B cell (primary cell): Measurements from ENCODE around the gene AGAP1. TPM values are rescaled to one million over a fixed set of nuclear protein-coding genes. Genes with fewer than 3 reads are reported as not detected.

Experiments used
- ATAC-seq: fragments of 200-7000 bp; cut with Tn5 transposase; one replicate; pipeline ENCODE4 v1.10.0; 2021; ENCODE audit warnings: low read depth, mild to moderate bottlenecking, moderate number of reproducible peaks, moderate library complexity
- CTCF ChIA-PET: fragments of 350-600 bp; sonication (Branson Sonifier 250); formaldehyde crosslinking; loops from one replicate; lab custom pipeline; 2021; ENCODE audit warnings: antibody characterized with exemption, inconsistent platforms; lab: Charles Lee
- POLR2A ChIA-PET: fragments of 350-600 bp; sonication (Branson Sonifier 250); formaldehyde crosslinking; loops from one replicate; lab custom pipeline; 2021; ENCODE audit warnings: antibody characterized with exemption; lab: Charles Lee
- DNase-seq: peaks from one replicate; pipeline ENCODE4 v3.0.0; 2013
- H2AFZ ChIP-seq: 2 replicates; pipeline ENCODE4 v1.6.1; 2012; ENCODE audit warnings: mild to moderate bottlenecking, low read depth, low read length; ENCODE audit not compliant: insufficient read depth, poor library complexity, severe bottlenecking
- H3K27ac ChIP-seq, 2 donors: 1 replicate in 1 of 2; 2 replicates in 1 of 2; pipeline ENCODE4 v1.5.1; 2012 to 2013; ENCODE audit warnings: low read length in 2 of 2, mild to moderate bottlenecking in 2 of 2, moderate library complexity in 1 of 2
- H3K27me3 ChIP-seq, 4 experiments: fragments of 200-600 bp in 1 of 4; sonication (generic) in 1 of 4; replicated peaks in 1 of 4; 1 replicate in 2 of 4; 2 replicates in 2 of 4; pipeline versions ENCODE4 v1.6.1 to v1.7.0; 2013 to 2016; ENCODE audit warnings: low read length in 3 of 4, mild to moderate bottlenecking in 2 of 4, mixed read lengths in 1 of 4, moderate library complexity in 1 of 4; ENCODE audit not compliant: insufficient read depth in 4 of 4, control insufficient read depth in 3 of 4; ENCODE audit errors: control extremely low read depth in 1 of 4
- H3K36me3 ChIP-seq, 2 experiments: replicated peaks in 1 of 2; 1 replicate in 1 of 2; 2 replicates in 1 of 2; pipeline versions ENCODE4 v1.6.1 to v1.7.1; 2013; ENCODE audit warnings: low read length in 1 of 2; ENCODE audit not compliant: insufficient read depth in 2 of 2, control insufficient read depth in 1 of 2; ENCODE audit errors: control extremely low read depth in 1 of 2, extremely low read depth in 1 of 2
- H3K4me1 ChIP-seq, 2 donors: fragments of 200-600 bp in 1 of 2; sonication (generic) in 1 of 2; 1 replicate in 1 of 2; 2 replicates in 1 of 2; pipeline versions ENCODE4 v1.5.1 to v1.6.1; 2013 to 2017; ENCODE audit warnings: low read length in 2 of 2; ENCODE audit not compliant: control insufficient read depth in 2 of 2, insufficient read depth in 2 of 2
- H3K4me2 ChIP-seq: replicated peaks from 2 replicates; pipeline ENCODE3; 2012; ENCODE audit warnings: mild to moderate bottlenecking, low read depth, low read length; ENCODE audit not compliant: poor library complexity, severe bottlenecking
- H3K4me3 ChIP-seq, 5 experiments: fragments of 200-600 bp in 1 of 5; sonication (generic) in 1 of 5; 1 replicate in 3 of 5; 2 replicates in 2 of 5; pipeline versions ENCODE4 v1.5.1 to v1.7.0; 2011 to 2016; ENCODE audit warnings: low read length in 4 of 5, mild to moderate bottlenecking in 4 of 5, low read depth in 2 of 5, control low read depth in 1 of 5, moderate library complexity in 1 of 5; ENCODE audit not compliant: insufficient read depth in 1 of 5; ENCODE audit errors: control extremely low read depth in 1 of 5, extremely low read depth in 1 of 5
- H3K79me2 ChIP-seq: fragments of 200-600 bp; sonication (generic); one replicate; pipeline ENCODE4 v1.6.0; 2016; ENCODE audit warnings: low read length; ENCODE audit not compliant: control insufficient read depth, insufficient read depth
- H3K9ac ChIP-seq: fragments of 200-600 bp; sonication (generic); 2 replicates; pipeline ENCODE4 v1.6.1; 2017; ENCODE audit warnings: mild to moderate bottlenecking, low read length, moderate library complexity
- H3K9me3 ChIP-seq, 3 donors: one replicate each; pipeline versions ENCODE4 v1.6.1 to v1.7.1; 2013; ENCODE audit warnings: low read length in 2 of 3; ENCODE audit not compliant: control insufficient read depth in 2 of 3, insufficient read depth in 1 of 3; ENCODE audit errors: control extremely low read depth in 1 of 3
- H4K20me1 ChIP-seq: 2 replicates; pipeline ENCODE4 v1.6.0; 2012; ENCODE audit warnings: mild to moderate bottlenecking, low read length; ENCODE audit not compliant: insufficient read depth, control insufficient read depth, poor library complexity, severe bottlenecking
- H3K27ac Mint-ChIP-seq: one replicate; pipeline ENCODE4 v1.8.0; 2021; ENCODE audit warnings: mixed read lengths
- H3K27me3 Mint-ChIP-seq: one replicate; pipeline ENCODE4 v1.8.0; 2021; ENCODE audit warnings: mixed read lengths
- H3K4me1 Mint-ChIP-seq: one replicate; pipeline ENCODE4 v1.8.0; 2021; ENCODE audit warnings: mixed read lengths
- H3K4me3 Mint-ChIP-seq: one replicate; pipeline ENCODE4 v1.8.0; 2021; ENCODE audit warnings: mixed read lengths
- H3K9me3 Mint-ChIP-seq: one replicate; pipeline ENCODE4 v1.8.0; 2022; ENCODE audit warnings: mixed read lengths; ENCODE audit not compliant: insufficient read depth
- EZH2 ChIP-seq: IDR thresholded peaks from 2 replicates; pipeline ENCODE4 v1.6.1; 2012; ENCODE audit warnings: borderline replicate concordance, low read depth, mild to moderate bottlenecking, moderate library complexity, low read length; ENCODE audit not compliant: insufficient read depth, poor library complexity, severe bottlenecking
- WGBS: methylation state at CpG from one replicate; pipeline ENCODE4 v1.1.5; 2013; ENCODE audit warnings: missing lambda C conversion rate; ENCODE audit not compliant: insufficient coverage; 5-methylcytosine and 5-hydroxymethylcytosine counted together
- intact Hi-C: fragments of 100-400 bp; cut with micrococcal nuclease; formaldehyde crosslinking; loops from one replicate; pipeline ENCODE4 v1.10.0; 2022
- polyA plus RNA-seq: library from polyadenylated mRNA; depleted of rRNA; stranded (reverse); fragments of >200 nt; gene quantifications from 2 replicates; pipeline ENCODE4 v1.2.3, GENCODE V29; 2012
- total RNA-seq, 2 donors: library from RNA; stranded (reverse); fragments of 120-200 nt in 1 of 2; gene quantifications; 1 replicate in 1 of 2; 2 replicates in 1 of 2; pipeline versions ENCODE4 v1.2.3 to v1.2.4, GENCODE V29; 2013 to 2022
- TF ChIP-seq, protein P1 (sequence below): fragments of 200-600 bp; IDR thresholded peaks from one replicate; pipeline ENCODE4 v1.8.0; 2022; ENCODE audit warnings: antibody characterized with exemption, mild to moderate bottlenecking

The AGAP1 gene
- total and polyA plus RNA-seq, 2 donors (not counting 1 experiment from before 2014, with no cell fraction given): 0.01 TPM; not detected in 1

DNA sequence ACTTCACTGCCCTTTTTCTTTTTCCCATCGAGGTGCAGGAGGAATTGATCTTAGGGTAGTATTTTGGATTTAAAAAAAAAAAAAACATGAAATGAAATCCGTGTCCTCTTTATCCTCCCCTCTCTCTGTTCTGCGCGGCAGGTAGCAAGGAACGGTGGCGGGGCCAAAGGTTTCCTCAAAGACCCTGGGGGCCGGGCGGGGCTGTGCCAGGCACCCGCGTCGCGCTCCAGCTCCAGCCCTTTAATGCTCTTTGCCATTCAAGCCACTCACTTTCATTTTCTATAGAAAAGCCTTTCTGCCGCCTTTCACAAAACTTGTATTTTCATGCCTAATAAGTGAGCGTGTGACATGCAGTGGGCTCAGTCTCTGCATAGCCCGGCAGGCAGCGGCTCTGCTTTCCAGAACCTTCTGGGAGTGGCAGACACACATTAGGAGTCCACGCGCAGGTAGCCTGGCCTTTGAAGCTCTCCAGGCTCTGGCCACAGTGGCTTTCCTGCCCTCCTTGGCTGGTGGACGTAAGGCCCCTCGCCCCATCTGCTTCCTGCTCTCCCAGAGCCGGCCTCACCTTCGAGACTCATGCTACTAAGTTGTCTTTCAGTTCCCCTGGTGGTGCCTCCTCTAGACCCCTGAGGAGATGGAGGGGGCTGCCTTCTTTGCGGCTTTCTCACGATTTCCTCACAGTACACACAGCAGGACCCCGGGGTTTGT, 41.7 kb downstream of the AGAP1 start:
- no peaks in the 10 kb centered on the region for H3K9me3 Mint-ChIP-seq
- H3K79me2 ChIP-seq: no peaks in the 10 kb centered on the region
- H3K27me3 ChIP-seq: no peaks in the 10 kb centered on the region
- H3K27ac Mint-ChIP-seq: no peak overlapping the region
- no peak overlapping the region for H3K4me2 ChIP-seq
- intact Hi-C loops: no loop called here
- no peak overlapping the region for H3K9ac ChIP-seq
- H3K36me3 ChIP-seq: no peaks in the 10 kb centered on the region
- no peaks in the 10 kb centered on the region for H3K4me1 ChIP-seq
- no peak overlapping the region for H3K4me3 Mint-ChIP-seq
- no peaks in the 10 kb centered on the region for H3K4me1 Mint-ChIP-seq
- TF ChIP-seq, protein P1, sequence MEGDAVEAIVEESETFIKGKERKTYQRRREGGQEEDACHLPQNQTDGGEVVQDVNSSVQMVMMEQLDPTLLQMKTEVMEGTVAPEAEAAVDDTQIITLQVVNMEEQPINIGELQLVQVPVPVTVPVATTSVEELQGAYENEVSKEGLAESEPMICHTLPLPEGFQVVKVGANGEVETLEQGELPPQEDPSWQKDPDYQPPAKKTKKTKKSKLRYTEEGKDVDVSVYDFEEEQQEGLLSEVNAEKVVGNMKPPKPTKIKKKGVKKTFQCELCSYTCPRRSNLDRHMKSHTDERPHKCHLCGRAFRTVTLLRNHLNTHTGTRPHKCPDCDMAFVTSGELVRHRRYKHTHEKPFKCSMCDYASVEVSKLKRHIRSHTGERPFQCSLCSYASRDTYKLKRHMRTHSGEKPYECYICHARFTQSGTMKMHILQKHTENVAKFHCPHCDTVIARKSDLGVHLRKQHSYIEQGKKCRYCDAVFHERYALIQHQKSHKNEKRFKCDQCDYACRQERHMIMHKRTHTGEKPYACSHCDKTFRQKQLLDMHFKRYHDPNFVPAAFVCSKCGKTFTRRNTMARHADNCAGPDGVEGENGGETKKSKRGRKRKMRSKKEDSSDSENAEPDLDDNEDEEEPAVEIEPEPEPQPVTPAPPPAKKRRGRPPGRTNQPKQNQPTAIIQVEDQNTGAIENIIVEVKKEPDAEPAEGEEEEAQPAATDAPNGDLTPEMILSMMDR: no peak
- no peak for TF ChIP-seq EZH2
- ChIA-PET CTCF (no interaction called here), POLR2A (no interaction called here)
- 92% methylated on average over 19 of the region's 25 CpGs for WGBS
- H3K4me3 ChIP-seq: no peak overlapping the region
- H4K20me1 ChIP-seq: no peaks in the 10 kb centered on the region
- H3K27me3 Mint-ChIP-seq: peaks cover 3% of the 10 kb centered on the region
- no peak for DNase-seq
- H2AFZ ChIP-seq: no peak overlapping the region
- H3K9me3 ChIP-seq: no peaks in the 10 kb centered on the region
- H3K27ac ChIP-seq: no peak overlapping the region
- ATAC-seq: no peak

DNA sequence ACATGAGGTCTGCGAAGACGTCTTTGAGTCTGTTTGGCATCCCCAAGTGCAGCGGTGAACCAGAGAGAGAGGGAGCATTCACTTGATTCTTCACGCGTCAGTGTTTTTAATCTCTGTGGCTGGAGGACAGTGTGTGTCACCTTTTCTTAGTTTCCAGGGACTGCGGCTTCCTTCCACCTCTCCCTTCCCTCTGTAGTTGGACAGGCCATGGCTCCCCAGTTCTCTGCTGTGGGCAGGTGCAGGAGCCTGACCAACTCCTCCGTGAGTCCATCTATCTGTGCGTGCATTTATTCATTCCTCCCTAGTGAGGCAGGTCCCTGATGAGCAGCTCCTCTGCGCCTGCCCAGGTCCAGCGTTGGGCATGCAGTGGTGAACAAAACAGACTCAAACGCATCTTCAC, 42.9 kb downstream of the AGAP1 start:
- Histone ChIP-seq H3K9ac (no peak overlapping the region), H2AFZ (no peak overlapping the region), H3K9me3 (no peaks in the 10 kb centered on the region), H4K20me1 (no peaks in the 10 kb centered on the region), H3K27me3 (no peaks in the 10 kb centered on the region), H3K4me1 (no peaks in the 10 kb centered on the region), H3K36me3 (no peaks in the 10 kb centered on the region), H3K4me3 (no peak overlapping the region), H3K27ac (no peak overlapping the region), H3K4me2 (no peak overlapping the region), H3K79me2 (no peaks in the 10 kb centered on the region)
- POLR2A ChIA-PET: no interaction called here
- Mint-ChIP-seq H3K27me3 (peaks cover 3% of the 10 kb centered on the region), H3K9me3 (no peaks in the 10 kb centered on the region), H3K4me3 (no peak overlapping the region), H3K4me1 (no peaks in the 10 kb centered on the region), H3K27ac (no peak overlapping the region)
- intact Hi-C loops: no loop called here
- ATAC-seq: no peak
- no peak for DNase-seq
- 85% methylated on average over 4 of the region's 11 CpGs for WGBS
- CTCF ChIA-PET: no interaction called here
- TF ChIP-seq, protein P1: no peak
